Stimulated activated CD8-positive, alpha-beta memory T cell treated with anti-CD3 and anti-CD28 coated beads, Interleukin-12 subunit alpha, Interleukin-12 subunit beta, amount 100 ng/mL, for 4 hours (primary cell): Measurements from ENCODE around the gene MAB21L4.

Experiments
- DNase-seq: peaks from one replicate; pipeline ENCODE4 v3.0.0-alpha.2; 2020; ENCODE audit warnings: low read depth

Gene MAB21L4

DNA sequence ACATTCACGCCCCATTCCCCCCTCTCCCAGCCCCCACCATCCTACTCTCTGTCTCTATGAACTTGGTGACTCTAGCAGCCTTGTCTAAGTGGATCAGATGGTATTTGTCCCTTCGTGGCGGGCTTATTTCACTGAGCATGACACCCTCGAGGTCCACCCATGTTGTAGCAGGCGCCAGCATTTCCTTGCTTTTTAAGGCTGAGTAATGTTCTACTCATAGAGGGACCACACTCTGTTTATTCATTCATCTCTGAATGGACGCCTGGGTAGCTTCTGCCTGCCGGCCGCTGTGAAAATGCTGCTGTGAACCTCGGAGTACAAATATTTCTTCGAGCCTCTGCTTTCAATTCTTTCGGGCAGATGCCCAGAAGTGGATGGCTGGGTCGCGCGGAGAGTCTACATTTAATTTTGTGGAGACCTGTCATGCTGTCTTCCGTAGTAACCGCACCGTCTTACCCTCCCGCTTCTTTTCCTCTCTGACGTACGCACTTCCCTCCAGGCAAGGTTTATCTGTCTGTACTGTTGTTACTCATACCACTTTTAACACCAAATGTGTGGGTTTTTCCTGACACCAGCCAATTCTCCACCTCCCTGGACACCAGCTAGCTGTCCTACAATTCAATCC, 15.8 kb upstream of the MAB21L4 start:
- DNase-seq: no peak

DNA sequence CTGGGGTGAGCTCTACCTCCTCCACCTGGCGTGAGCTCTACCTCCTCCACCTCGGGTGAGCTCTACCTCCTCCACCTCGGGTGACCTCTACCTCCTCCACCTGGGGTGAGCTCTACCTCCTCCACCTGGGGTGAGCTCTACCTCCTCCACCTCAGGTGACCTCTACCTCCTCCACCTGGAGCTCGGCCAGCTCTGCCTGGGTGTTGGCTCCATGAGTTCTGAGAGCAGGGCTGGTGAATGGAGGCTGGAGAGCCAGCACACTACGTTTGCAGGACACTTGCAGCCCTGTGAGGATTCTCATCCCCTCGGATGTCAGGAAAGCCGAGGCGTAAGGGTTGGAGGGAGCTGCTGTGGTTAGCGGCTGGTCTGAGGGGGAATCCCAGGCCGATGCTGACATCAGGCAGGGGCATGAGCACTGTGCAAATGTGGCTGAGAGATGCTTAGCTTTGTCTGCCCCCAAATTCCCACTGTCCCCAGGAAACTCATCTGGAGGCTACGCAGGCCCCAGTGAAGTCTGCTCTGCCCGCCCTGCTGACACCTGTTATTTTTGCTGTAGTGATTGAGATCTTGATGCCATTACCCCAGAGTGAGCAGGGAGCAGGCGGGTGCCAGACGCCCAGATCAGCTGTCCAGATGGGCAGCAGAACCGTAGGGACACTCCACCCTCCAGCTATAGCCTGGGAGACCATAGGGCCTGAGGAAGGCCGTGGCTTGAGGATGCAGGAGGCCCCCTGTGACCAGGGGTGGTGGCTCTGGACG, 13.4 kb upstream of the MAB21L4 start:
- DNase-seq: no peak

DNA sequence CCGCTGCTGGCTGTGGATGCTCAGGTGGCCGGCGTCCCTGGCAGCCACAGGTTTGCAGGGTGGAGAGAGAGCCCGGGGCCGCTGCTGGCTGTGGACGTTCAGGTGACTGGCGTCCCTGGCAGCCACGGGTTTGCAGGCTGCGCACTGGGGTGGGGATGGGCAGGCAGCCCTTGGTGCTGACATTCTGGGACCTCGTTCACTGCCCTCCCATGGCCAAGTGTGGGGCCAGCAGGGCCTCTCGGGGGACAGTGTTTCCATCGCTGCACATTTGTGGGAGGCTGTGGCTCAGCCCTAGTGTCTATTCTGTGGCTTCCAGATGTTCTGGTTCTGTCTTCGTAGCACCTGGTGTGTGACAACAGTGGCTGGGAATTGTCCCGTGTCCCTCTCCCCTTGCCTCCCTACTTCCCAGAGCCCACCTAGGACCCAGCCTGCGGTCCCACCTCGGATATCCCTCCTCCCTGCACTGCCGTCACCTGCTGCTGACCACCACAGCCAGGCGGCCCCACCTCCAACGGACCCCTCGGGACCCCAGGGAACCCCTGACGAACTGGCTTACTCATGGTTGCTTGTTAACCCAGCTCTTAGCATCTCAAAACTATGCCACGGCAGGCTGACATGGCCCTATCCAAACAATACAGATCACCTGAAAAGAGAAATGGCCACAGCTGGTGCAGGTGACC, 11.1 kb upstream of the MAB21L4 start:
- no peak for DNase-seq

DNA sequence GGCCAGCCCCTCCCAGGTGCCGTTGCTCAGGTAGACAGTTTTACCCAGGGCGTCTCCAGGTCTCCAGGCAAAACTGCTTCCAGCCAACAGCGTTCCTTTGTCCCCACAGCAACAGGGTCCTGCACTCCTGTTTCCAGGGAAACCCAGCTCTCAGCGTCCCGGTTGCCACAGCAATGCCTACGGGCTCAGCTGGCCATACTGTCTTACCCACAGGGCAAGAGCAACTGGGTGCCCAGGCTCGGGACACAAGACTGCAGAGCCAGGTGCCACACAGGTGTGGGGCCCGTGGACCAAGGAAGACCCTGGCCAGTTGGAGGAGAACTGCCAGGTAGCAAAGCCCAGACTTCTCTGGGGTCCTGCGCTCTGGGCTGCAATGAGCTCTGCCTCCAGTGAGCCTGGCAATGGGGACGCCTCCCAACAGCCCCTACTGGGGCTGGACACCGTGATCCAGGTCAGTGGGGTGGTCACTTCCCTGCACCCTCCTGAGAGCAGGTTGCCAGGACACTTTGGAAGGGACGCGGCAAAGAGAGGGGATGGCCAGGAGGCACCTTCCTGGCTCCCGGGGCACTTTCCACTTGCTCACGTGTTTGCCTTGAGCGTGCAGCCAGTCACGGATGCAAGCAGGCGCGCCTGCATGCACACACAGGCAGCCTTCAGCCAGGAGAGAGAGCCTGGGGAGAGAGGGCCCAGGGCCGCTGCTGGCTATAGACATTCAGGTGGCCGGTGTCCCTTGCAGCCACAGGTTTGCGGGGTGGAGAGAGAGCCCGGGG, 10.4 kb upstream of the MAB21L4 start, which contains the start of gene CROCC2:
Gene CROCC2 (plus strand): TSS at position 196 of the 770 bp plus-strand sequence. CDS start 178 bp downstream, at position 374.
- DNase-seq: no peak

DNA sequence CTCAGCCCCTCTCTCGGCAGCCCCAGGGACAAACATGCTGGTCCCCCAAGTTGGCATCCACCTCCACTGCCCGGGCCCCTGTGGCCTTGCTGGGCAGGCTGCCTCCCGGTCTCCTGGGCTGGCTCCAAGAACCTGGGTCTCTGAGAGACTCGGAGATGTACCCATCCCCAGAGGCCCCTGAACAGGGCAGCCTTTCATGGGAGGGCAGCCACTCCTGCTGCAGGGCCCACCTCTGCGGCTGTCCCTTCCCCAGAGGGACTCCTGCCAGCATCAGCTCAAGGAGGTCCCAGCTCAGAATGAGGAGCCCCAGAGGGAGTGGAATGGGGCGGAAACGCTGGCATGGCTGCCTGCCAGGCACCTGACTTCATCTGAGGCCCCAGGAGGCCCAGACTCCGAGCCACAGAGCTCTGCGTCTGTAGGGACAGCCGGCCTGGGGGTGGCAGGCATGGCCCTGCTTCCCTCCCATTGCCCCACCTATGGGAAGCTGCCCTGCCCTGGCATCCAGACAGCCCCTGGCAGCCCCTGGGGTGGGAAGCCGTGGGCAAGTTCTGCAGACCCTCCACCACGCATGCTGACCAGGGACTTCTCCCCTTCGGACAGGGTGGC, 9.3 kb upstream of the MAB21L4 start:
- DNase-seq: no peak

DNA sequence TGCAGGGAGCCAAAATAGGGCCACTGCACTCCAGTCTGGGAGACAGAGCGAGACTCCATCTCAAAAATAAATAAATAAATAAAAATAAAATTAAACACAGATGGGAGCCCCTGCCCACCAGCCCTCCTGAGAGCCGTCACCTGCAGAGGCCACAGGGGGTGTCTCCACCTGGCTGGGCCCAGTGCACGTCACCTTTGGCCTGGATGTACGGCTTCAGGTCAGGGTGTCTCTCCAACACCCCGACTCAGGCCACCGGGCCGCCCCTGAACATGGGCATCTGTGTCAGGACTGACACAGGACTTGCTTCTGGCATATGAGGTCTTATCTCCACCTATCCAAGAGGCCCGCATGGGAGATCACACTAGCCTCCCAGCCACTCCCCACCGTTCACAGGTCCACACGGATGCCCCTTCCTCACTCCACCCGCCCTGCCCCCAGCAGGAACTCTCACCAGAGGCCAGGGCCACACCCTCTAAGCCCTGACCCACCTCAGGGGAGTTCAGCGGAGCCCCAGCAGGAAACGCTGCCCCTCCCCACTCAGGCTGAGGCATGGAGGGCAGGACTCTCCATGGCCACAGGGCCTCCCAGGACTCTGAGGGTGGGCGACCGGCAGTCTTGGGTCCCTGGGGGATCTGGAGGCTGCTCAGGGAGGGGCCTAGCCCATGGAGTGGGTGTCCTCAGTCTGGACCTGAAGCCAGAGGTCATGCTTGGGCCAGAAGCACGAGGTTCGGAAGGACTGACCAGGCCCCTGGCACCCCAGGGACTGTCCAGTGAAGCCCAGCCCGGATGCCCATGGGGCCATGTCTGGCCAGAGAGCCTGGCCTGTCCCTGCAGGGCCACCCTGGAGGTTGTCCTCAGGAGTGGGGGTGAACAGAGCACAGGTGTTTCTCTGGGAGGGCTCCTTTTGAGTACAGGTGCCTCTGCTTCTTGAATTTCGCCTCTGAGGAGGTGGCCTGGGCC, 8.5 kb upstream of the MAB21L4 start:
- no peak for DNase-seq

DNA sequence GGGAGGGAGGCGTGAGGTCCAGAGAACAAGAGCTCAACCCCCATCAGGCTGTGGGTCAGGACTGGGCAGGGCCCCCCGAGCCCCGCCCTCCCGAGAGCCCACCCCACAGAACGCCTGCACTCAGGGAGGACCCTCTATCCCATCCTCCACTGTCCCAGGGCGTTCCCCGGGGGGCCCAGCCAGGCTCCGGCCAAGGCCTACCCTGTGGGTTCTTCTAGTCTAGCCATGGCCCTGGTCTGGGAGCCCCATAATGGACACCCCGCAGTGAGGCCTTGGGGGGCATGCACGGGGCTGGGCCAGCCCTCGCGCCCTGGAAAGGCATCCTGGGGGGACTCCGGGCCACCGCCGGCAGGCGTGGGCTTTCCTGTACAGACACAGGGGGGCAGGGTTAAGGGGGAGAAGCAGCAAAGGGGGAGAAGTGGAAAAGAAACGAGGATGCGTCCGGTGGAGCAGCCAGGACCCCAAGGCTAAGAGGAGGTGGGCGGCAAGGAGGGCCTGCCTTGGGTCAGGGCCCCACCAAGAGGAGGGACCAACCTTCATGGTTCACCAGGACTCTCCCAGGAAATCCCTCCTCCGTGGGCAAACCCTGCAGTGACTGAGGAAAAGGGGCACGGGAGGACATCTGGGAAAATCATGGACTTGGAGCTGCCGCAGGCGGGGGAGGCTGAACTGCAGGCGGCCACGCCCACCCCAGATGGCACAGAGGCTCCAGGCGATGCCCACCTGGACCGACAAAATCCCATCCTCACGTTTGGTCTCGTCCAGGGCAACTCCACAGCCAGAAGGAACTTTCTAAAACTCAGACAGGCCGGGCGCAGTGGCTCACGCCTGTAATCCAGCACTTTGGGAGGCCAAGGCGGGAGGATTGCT, 7.5 kb upstream of the MAB21L4 start:
- DNase-seq: no peak

DNA sequence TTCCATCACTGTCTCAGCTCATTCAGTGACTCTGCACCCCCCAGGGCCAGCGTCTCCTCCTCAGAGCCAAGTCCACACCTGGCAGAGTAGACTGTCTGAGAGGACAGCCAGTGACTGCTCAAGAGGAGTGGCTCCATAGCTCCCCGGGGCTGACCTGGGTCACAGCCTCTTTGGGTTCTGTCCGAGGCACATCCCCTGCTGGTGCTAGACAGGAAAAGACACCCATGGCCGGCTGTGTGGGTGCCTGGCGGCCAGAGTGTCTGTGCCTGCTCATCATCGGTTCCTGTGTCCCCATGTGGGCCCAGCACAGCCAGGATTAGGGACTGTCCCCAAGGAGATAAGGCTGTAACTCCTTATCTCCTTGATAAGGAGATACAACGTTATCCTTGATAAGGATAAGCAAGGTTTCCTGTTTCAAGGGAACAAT, 6.7 kb upstream of the MAB21L4 start:
- DNase-seq: no peak

DNA sequence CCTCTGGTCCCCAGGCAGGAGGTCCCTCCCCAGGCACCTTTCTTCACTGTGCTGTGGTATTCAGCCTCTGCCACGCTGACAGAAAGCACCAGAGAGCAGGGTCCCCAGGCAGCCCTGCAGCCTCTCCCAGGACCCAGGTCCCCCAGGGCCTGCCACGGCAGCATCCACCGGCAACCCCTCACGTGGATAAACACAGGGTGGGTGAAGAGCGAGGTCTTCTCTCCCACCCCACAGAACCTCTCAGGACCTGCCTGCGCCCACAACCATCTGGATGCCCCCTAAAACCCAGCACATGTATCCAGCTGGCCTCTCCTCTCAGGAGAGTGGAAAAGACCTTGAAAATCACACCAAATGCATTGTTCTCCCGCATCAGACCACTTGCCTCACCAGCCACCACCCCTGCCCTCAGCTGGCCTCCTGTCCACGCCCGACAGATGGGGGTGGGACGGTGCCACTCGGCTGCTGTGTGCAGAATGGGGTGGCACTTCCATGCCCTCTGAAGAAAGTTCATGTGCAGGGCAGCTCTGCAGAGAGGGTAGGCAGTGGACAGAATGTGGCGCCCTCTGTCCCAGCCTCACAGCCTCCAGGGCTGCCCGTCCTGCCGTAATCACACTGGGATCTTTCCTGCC, 6.1 kb upstream of the MAB21L4 start:
- no peak for DNase-seq

DNA sequence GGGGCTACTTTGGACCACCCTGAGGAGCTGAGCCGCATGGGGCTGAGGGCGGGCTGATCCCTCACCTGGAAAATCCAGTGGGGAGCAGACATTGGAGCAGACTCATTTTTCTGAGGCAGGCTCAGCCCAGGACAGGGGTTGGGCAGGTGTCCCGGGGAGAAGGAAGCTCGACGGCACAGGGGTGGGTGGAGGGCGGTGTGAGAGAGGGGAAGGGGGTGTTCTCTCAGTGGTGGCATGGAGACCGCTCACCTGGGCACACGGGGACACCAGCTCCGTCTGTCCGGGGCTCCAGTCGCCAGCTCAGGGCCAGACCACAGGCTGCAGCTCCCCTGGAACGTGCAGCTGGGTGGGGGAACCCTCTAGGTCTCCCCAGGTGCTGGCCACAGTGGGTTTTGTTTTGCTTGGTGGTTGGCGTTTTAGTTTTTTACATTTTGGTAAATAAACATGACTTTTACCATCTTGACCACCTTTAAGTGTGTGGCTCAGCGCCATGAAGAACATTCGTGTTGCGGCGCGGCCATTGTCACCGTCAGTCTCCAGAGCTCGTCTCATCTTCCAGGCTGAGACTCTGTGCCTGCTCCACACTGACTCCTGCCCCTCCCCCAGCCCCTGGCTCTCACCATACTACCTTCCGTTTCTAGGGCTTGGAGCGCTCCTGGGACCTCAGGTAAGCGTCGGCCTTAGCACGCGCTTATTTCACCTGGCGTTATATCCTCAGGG, 4.3 kb upstream of the MAB21L4 start:
- no peak for DNase-seq

DNA sequence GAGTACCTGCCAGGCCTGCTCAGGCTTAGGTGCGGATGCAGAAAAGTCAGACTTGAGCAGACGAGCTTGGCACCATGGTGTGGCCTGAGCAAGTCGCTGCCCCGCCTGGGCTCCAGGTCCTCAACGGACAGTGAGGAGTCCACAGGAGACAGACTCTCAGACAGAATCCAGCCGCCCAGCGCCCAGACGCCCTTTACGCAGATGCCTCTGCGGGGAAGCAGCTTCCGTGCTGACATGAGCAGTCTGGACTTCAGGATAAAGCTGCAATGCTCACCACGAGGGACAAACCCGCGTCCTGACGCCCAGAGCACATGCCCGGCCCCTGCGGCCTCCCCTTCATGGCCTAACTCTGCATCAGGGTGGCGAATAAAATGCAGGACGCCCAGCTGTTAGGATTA, 3.5 kb upstream of the MAB21L4 start:
- no peak for DNase-seq

DNA sequence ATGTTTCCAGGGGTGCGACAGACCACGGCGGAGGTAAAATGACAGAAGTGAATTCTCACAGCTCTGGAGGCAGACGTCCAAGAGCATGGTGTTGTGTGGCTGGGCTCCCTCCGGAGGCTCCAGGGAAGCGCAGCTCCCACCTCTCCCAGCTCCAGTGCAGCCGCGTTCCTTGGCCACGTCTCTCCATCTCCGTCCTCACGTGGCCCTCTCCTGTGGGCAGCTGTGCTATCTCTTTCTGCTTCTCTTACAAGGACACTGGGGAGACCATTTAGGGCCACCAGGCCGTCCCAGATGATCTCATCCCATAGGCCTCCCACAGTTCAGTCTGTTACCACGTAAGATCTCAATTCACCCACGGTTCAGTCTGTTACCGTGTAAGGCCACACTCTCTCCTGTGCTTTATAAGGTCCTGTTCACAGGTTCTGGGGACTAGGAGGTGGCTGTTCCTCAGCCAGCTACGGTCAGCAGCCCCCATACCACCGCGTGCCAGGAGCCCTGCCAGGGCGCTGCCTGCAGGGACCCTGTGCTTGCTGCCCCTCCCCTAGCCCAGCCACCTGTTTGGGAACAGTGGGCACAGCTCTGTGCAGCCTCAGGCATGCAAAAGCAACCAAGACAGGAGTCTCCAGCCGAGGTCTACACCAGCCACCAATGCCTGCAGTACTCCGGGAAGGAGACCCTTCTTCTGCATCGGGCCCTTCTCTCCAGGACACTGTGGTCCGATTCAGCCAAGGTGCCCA, 2.9 kb upstream of the MAB21L4 start:
- no peak for DNase-seq

DNA sequence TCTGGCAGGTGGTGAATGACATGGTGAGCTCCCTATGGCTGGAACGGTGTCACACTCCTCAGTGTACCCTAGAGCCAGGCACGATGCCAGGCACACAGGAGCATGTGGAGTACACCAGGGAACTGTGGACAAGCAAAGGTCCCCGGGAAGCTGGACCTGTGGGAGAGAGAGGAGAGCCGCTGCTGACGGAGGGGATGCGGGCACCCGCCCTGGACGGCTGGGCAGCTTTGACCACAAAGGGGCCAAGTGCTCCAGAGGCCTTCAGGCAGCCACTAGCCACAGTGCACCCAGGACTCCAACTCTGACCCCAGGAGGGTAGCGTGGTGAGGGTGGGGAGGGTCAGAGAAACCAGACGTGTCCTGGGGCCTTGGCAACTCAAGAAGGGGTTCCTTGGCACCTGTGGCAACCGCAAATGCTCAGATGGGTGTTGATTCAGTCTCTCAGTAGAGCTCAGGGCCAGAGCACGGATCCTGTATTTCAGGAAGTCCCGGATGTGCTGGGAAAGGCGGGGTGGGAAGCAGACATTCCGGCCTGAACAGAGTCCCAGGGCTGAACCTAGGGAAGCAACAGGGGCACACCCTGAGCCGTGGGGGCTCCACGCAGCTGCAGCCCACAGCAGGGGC, 2.3 kb upstream of the MAB21L4 start:
- no peak for DNase-seq

DNA sequence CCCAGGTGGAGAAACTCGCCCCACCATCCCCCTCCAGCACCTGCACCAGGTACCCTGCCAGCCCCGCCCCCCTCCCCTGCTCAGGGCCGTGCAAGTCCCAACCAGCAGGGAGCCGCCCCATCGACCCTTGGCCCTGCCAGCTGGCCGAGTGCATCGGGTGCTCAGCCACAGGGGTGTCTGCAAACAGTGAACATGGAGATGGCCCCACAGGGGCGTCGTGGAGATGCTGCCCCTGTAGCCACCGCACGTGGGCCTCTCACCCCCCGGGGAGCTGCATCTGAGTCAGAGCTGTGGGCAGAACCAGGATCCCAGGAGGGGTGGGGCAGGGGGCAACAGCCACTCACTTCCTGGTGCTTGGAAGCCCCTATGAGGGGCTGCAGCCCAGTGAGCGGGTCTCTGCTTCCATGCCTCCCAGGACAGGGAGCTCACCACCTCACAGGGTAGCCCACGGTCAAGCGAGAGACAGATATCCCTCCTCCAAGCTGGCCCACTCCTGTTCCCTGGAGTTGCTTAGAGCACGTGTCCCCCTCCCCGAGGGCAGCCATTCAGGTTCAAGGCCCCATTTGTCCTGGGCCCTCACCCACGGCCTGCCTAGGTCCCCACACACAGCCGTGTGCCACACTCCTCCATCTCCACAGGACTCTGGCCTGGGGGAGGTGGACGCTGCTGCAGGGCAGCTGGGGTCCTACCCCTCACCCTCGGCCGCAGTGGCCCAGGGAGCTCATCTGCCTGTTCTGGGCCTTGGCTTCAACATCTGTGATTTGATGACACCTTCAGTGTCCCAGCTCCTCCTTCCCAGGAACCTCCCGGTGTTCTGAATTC, 1.1 kb upstream of the MAB21L4 start:
- no peak for DNase-seq

DNA sequence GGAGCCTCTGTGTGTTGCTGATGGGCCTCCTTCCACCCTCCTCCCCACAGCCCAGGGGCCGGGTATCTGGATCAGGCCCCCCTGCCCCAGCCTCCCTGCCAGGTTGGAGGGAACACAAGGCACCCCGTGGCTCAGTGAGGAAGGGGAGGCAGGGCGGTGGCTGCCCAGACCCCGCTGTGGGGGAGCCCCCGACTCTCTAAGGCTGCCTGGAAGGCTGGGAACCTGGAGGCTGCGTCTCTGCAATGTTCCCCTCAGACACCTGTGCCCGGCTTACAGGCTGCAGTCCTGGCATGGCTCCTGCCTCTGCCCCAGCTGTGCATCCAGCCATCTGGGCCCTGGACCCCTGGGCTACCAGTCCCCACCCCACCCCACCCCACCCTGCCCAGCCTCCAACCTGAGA, 438 bp upstream of the MAB21L4 start:
- DNase-seq: no peak

DNA sequence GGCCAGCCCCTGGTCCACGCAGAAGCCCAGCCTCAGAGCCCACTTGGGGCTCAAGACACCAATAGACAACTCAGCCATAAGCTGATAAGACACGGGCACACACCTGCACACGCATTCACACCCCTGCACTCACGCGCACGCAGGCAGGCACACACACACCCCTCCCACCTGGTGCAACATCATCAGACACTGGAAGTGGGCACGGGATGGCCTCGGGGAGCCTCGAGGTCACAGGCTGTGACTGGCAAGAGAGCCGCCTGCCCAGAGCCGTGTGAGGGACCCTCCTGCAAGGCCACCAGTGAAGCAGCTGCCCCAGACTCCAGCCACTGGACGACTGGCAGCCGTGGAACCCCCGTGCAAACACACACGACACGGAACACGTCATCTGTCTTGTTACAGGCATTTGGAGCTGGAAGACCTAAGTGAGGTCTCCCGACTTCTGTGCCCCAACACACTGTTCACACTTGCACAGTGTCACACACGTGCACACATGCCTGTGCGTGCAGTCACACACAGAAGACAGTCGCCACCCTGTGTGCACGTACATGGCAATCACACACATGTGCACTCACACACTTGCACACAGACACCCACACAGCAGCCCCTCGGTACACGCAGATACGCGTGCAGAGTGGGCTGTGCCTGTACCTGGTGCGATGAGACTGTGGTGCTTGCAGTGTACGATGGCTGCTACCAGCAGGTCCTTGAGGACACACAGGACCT, 959 bp downstream of the MAB21L4 start:
- DNase-seq: no peak
